HL-60 (cell line): ENCODE measurements around the gene BCL2A1.

ENCODE experiments used
- CTCF ChIP-seq: IDR thresholded peaks from one replicate; pipeline ENCODE4 v1.5.1; 2011; ENCODE audit warnings: low read length, control low read depth, inconsistent platforms; ENCODE audit not compliant: insufficient read depth
- GABPA ChIP-seq: IDR thresholded peaks from 2 replicates; pipeline ENCODE4 v1.6.1; 2012; ENCODE audit warnings: low read depth
- POLR2AphosphoS5 ChIP-seq: IDR thresholded peaks from 2 replicates; pipeline ENCODE4 v1.6.1; 2012; ENCODE audit warnings: low read depth
- REST ChIP-seq: IDR thresholded peaks from 2 replicates; pipeline ENCODE4 v1.6.1; 2012; ENCODE audit warnings: low read depth; ENCODE audit not compliant: insufficient replicate concordance
- SPI1 ChIP-seq: IDR thresholded peaks from 2 replicates; pipeline ENCODE4 v1.6.1; 2012; ENCODE audit warnings: low read depth, mild to moderate bottlenecking, borderline replicate concordance

GRCh38 chr15:80012060-80012726, 41.2 kb upstream of the BCL2A1 start:
- TF ChIP-seq CTCF, result no peak
- no peak for TF ChIP-seq GABPA
- no peak for TF ChIP-seq REST
- TF ChIP-seq SPI1, result peak; percentile 44; the same call in 1 of the 2 replicates
- TF ChIP-seq POLR2AphosphoS5, result no peak
